SK-N-SH (cell line): ENCODE data around the gene CHRND.

Source experiments
- FOXJ3 ChIP-seq: sonication (generic); formaldehyde crosslinking; IDR thresholded peaks from 2 replicates; pipeline ENCODE4 v1.5.1; 2020; ENCODE audit warnings: mild to moderate bottlenecking, missing genetic modification reagents
- FOXM1 ChIP-seq: IDR thresholded peaks from 2 replicates; pipeline ENCODE4 v1.4.0; 2012; ENCODE audit warnings: low read depth, mild to moderate bottlenecking
- GABPA ChIP-seq: IDR thresholded peaks from 2 replicates; pipeline ENCODE4 v1.4.0; 2012; ENCODE audit warnings: low read depth, mild to moderate bottlenecking
- JUND ChIP-seq: IDR thresholded peaks from 2 replicates; pipeline ENCODE4 v1.4.0; 2012
- MEF2A ChIP-seq: IDR thresholded peaks from 2 replicates; pipeline ENCODE4 v1.4.0; 2012; ENCODE audit warnings: low read depth, borderline replicate concordance
- POLR2AphosphoS5 ChIP-seq: IDR thresholded peaks from 2 replicates; pipeline ENCODE4 v1.6.1; 2012; ENCODE audit warnings: low read depth, low read length
- RAD21 ChIP-seq: IDR thresholded peaks from 2 replicates; pipeline ENCODE4 v1.6.1; 2012; ENCODE audit warnings: mild to moderate bottlenecking, low read length
- RFX5 ChIP-seq: IDR thresholded peaks from 2 replicates; pipeline ENCODE4 v1.6.1; 2012; ENCODE audit warnings: mild to moderate bottlenecking, improper control_type of control experiment, low read length
- RXRA ChIP-seq: IDR thresholded peaks from 2 replicates; pipeline ENCODE4 v1.4.0; 2012; ENCODE audit warnings: low read depth, mild to moderate bottlenecking, borderline replicate concordance
- SMC3 ChIP-seq: IDR thresholded peaks from 2 replicates; pipeline ENCODE4 v1.6.1; 2012; ENCODE audit warnings: low read depth, low read length, improper control_type of control experiment
- TF ChIP-seq, protein P1 (sequence below): fragments of 200-600 bp; sonication (generic); IDR thresholded peaks from 2 replicates; pipeline ENCODE4 v1.6.1; 2017; ENCODE audit warnings: antibody characterized with exemption, mild to moderate bottlenecking, moderate library complexity
- TF ChIP-seq, protein P2 (sequence below): IDR thresholded peaks from 2 replicates; pipeline ENCODE4; 2012
- TF ChIP-seq, protein P3 (sequence below): IDR thresholded peaks from 2 replicates; pipeline ENCODE4 v1.4.0; 2012; ENCODE audit warnings: low read depth
- TF ChIP-seq, protein P4 (sequence below): IDR thresholded peaks from 2 replicates; pipeline ENCODE4 v1.6.1; 2012; ENCODE audit warnings: mild to moderate bottlenecking, low read depth, low read length, moderate library complexity

DNA sequence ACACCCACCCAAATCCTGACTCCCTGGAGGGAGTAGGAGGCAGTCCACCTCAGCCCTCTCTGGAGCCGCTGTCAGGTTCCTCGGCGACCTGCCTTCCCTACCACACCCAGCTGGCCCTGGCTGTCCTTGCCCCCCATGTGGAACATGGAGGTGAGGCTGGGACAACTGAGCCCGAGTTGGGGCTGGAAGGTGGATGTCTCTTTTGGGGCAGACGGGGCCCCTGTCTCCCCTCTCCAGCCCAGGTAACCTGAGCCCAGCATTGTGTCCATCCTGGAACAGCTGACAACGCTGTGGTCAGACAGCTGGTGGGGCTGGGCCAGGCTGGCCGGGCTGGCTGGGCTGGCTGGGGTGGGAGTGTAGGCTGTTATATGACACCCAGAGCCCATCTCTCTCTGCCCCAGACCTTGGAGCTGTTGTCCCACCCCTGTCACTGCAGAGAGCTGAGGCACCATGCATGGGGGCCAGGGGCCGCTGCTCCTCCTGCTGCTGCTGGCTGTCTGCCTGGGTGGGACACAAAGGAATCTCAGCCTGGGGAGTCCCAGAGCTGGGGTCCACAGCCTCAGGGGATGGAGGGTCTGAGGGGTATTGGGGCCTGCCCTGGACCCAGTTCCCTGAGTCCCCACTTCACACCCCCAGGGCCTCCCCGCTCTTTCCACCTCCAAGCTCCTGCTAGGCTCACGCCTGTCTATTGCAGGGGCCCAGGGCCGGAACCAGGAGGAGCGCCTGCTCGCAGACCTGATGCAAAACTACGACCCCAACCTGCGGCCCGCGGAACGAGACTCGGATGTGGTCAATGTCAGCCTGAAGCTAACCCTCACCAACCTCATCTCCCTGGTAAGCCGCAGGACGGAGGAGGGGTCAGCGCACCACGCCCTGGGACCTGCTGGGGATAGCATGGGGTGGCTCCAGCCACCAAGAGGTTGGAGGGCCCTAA is 13.6 kb downstream of the CHRND start, which contains the start of gene CHRNG:
- TF ChIP-seq, protein P1, sequence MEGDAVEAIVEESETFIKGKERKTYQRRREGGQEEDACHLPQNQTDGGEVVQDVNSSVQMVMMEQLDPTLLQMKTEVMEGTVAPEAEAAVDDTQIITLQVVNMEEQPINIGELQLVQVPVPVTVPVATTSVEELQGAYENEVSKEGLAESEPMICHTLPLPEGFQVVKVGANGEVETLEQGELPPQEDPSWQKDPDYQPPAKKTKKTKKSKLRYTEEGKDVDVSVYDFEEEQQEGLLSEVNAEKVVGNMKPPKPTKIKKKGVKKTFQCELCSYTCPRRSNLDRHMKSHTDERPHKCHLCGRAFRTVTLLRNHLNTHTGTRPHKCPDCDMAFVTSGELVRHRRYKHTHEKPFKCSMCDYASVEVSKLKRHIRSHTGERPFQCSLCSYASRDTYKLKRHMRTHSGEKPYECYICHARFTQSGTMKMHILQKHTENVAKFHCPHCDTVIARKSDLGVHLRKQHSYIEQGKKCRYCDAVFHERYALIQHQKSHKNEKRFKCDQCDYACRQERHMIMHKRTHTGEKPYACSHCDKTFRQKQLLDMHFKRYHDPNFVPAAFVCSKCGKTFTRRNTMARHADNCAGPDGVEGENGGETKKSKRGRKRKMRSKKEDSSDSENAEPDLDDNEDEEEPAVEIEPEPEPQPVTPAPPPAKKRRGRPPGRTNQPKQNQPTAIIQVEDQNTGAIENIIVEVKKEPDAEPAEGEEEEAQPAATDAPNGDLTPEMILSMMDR = no peak
- TF ChIP-seq POLR2AphosphoS5 (no peak), JUND (no peak), GABPA (no peak), FOXJ3 (CRISPR knock-in tag) (no peak), MEF2A (no peak), RXRA (no peak), FOXM1 (no peak), SMC3 (no peak), RAD21 (no peak), RFX5 (no peak)
- TF ChIP-seq, protein P2, sequence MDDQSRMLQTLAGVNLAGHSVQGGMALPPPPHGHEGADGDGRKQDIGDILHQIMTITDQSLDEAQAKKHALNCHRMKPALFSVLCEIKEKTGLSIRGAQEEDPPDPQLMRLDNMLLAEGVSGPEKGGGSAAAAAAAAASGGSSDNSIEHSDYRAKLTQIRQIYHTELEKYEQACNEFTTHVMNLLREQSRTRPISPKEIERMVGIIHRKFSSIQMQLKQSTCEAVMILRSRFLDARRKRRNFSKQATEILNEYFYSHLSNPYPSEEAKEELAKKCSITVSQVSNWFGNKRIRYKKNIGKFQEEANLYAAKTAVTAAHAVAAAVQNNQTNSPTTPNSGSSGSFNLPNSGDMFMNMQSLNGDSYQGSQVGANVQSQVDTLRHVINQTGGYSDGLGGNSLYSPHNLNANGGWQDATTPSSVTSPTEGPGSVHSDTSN = no peak
- TF ChIP-seq, protein P3, sequence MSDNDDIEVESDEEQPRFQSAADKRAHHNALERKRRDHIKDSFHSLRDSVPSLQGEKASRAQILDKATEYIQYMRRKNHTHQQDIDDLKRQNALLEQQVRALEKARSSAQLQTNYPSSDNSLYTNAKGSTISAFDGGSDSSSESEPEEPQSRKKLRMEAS = no peak
- TF ChIP-seq, protein P4, sequence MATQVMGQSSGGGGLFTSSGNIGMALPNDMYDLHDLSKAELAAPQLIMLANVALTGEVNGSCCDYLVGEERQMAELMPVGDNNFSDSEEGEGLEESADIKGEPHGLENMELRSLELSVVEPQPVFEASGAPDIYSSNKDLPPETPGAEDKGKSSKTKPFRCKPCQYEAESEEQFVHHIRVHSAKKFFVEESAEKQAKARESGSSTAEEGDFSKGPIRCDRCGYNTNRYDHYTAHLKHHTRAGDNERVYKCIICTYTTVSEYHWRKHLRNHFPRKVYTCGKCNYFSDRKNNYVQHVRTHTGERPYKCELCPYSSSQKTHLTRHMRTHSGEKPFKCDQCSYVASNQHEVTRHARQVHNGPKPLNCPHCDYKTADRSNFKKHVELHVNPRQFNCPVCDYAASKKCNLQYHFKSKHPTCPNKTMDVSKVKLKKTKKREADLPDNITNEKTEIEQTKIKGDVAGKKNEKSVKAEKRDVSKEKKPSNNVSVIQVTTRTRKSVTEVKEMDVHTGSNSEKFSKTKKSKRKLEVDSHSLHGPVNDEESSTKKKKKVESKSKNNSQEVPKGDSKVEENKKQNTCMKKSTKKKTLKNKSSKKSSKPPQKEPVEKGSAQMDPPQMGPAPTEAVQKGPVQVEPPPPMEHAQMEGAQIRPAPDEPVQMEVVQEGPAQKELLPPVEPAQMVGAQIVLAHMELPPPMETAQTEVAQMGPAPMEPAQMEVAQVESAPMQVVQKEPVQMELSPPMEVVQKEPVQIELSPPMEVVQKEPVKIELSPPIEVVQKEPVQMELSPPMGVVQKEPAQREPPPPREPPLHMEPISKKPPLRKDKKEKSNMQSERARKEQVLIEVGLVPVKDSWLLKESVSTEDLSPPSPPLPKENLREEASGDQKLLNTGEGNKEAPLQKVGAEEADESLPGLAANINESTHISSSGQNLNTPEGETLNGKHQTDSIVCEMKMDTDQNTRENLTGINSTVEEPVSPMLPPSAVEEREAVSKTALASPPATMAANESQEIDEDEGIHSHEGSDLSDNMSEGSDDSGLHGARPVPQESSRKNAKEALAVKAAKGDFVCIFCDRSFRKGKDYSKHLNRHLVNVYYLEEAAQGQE = no peak
